HepG2 (cell line): ENCODE measurements around the gene CD2. TPM values are rescaled to one million over a fixed set of nuclear protein-coding genes. Genes with fewer than 3 reads are reported as not detected.

Experiments used
- ATAC-seq: fragments of 200-7000 bp; cut with Tn5 transposase; 3 replicates; pipeline ENCODE4 v1.9.1; 2020; ENCODE audit warnings: mild to moderate bottlenecking, moderate library complexity
- BruUV-seq: library from RNA; stranded (reverse); fragments of 400-500 nt; replicated peaks from 2 replicates; lab custom pipeline; 2021; lab: Mats Ljungman, UMichigan
- CTCF ChIA-PET: fragments of 300-600 bp; formaldehyde crosslinking; extraction: SDS; loops from one replicate; lab custom pipeline; 2021; ENCODE audit warnings: low total read pairs, inconsistent platforms, low intra/inter-chr PET ratio; lab: Yijun Ruan, JAX
- POLR2A ChIA-PET: fragments of 350-600 bp; sonication (Branson Sonifier 250); formaldehyde crosslinking; loops from one replicate; lab custom pipeline; 2020; ENCODE audit warnings: antibody characterized with exemption, inconsistent platforms; lab: Yijun Ruan, JAX
- DNase-seq: peaks from one replicate; pipeline ENCODE4 v3.0.0-alpha.2; 2015; ENCODE audit warnings: low spot score
- FAIRE-seq: peaks from 3 replicates; lab custom pipeline; 2011; peaks lifted over from hg19 to GRCh38; lab: Jason Lieb, UNC
- H2AFZ ChIP-seq: one replicate; pipeline ENCODE4 v1.6.1; 2011; ENCODE audit warnings: low read length, inconsistent platforms
- H3K27ac ChIP-seq: fragments of 300-600 bp; 3 replicates; pipeline ENCODE4 v1.8.0; 2011; ENCODE audit warnings: mixed run types, mild to moderate bottlenecking, mixed read lengths, low read length, inconsistent platforms; ENCODE audit not compliant: insufficient read depth; ENCODE audit errors: extremely low read length
- H3K27me3 ChIP-seq, 2 experiments: fragments of 200-600 bp in 1 of 2; 2 replicates in 1 of 2; 3 replicates in 1 of 2; pipeline versions ENCODE4 v1.6.0 to v1.8.0; 2011; ENCODE audit warnings: low read length in 2 of 2, mild to moderate bottlenecking in 2 of 2, moderate library complexity in 2 of 2, inconsistent platforms in 1 of 2; ENCODE audit not compliant: insufficient read depth in 2 of 2, control insufficient read depth in 1 of 2
- H3K36me3 ChIP-seq, 2 experiments: fragments of 200-600 bp in 1 of 2; replicated peaks in 1 of 2; 2 replicates in 1 of 2; 3 replicates in 1 of 2; pipeline versions ENCODE4 v1.5.1 to v1.8.0; 2011; ENCODE audit warnings: low read length in 2 of 2, inconsistent platforms in 1 of 2; ENCODE audit not compliant: insufficient read depth in 2 of 2, control insufficient read depth in 1 of 2
- H3K4me1 ChIP-seq: 2 replicates; pipeline ENCODE4 v1.5.1; 2012; ENCODE audit warnings: low read length, inconsistent platforms; ENCODE audit not compliant: insufficient read depth
- H3K4me2 ChIP-seq: 2 replicates; pipeline ENCODE4 v1.6.0; 2011; ENCODE audit warnings: low read depth, low read length, inconsistent platforms
- H3K4me3 ChIP-seq, 3 experiments: fragments of 200-600 bp in 1 of 3; sonication (generic), shearing (Covaris generic) in 1 of 3; replicated peaks in 1 of 3; 2 replicates each; pipeline ENCODE4 v1.5.1; 2011 to 2016; ENCODE audit warnings: low read length in 3 of 3, inconsistent platforms in 2 of 3, low read depth in 2 of 3, mild to moderate bottlenecking in 2 of 3, control low read depth in 1 of 3, mixed read lengths in 1 of 3; ENCODE audit not compliant: insufficient read depth in 1 of 3
- H3K79me2 ChIP-seq: one replicate; pipeline ENCODE4 v1.6.1; 2011; ENCODE audit warnings: low read length, inconsistent platforms; ENCODE audit not compliant: insufficient read depth
- H3K9ac ChIP-seq: 2 replicates; pipeline ENCODE4 v1.6.0; 2011; ENCODE audit warnings: mild to moderate bottlenecking, low read depth, low read length, inconsistent platforms; ENCODE audit not compliant: insufficient read depth
- H3K9me3 ChIP-seq: 2 replicates; pipeline ENCODE4 v1.5.1; 2012; ENCODE audit warnings: mild to moderate bottlenecking, low read length
- H4K20me1 ChIP-seq: 2 replicates; pipeline ENCODE4 v1.6.0; 2011; ENCODE audit warnings: inconsistent platforms, mild to moderate bottlenecking, low read length, moderate library complexity; ENCODE audit not compliant: insufficient read depth
- DMAP1 ChIP-seq: IDR thresholded peaks from 2 replicates; pipeline ENCODE4 v1.6.1; 2016
- GATA4 ChIP-seq: sonication (generic); IDR thresholded peaks from 2 replicates; pipeline ENCODE4 v1.6.1; 2016; ENCODE audit warnings: antibody characterized with exemption, low read depth, borderline replicate concordance
- IRF2 ChIP-seq: IDR thresholded peaks from 2 replicates; pipeline ENCODE4 v1.6.1; 2018; ENCODE audit warnings: missing genetic modification reagents, missing compliant biosample characterization
- JUN ChIP-seq: sonication (generic); formaldehyde crosslinking; IDR thresholded peaks from 2 replicates; pipeline ENCODE4 v1.4.0; 2020; ENCODE audit warnings: mild to moderate bottlenecking, missing genetic modification reagents
- JUND ChIP-seq: sonication (generic); formaldehyde crosslinking; IDR thresholded peaks from 2 replicates; pipeline ENCODE4 v1.8.0; 2022; ENCODE audit warnings: mild to moderate bottlenecking, missing genetic modification reagents
- MBD4 ChIP-seq: IDR thresholded peaks from 2 replicates; pipeline ENCODE4 v1.6.1; 2012; ENCODE audit warnings: low read length, inconsistent platforms, borderline replicate concordance
- MIER3 ChIP-seq: IDR thresholded peaks from 2 replicates; pipeline ENCODE4 v1.6.1; 2016; ENCODE audit warnings: missing compliant biosample characterization, borderline replicate concordance
- ZKSCAN1 ChIP-seq: fragments of 150-350 bp; IDR thresholded peaks from 2 replicates; pipeline ENCODE4 v1.6.1; 2014; ENCODE audit warnings: low read length
- ZNF572 ChIP-seq: sonication (generic); formaldehyde crosslinking; IDR thresholded peaks from 2 replicates; pipeline ENCODE4 v1.5.1; 2020; ENCODE audit warnings: mild to moderate bottlenecking, missing genetic modification reagents
- ZNF780A ChIP-seq: sonication (generic); formaldehyde crosslinking; IDR thresholded peaks from 2 replicates; pipeline ENCODE4 v1.8.0; 2022; ENCODE audit warnings: mild to moderate bottlenecking, missing genetic modification reagents, moderate library complexity
- ZSCAN21 ChIP-seq: sonication (generic); formaldehyde crosslinking; IDR thresholded peaks from 2 replicates; pipeline ENCODE4 v1.8.0; 2022; ENCODE audit warnings: mild to moderate bottlenecking, missing genetic modification reagents, moderate library complexity, borderline replicate concordance
- WGBS: methylation state at CpG from one replicate; pipeline ENCODE4 v1.1.6; 2017; ENCODE audit warnings: low lambda C conversion rate; 5-methylcytosine and 5-hydroxymethylcytosine counted together
- in situ Hi-C: cut with HindIII; loops from 2 replicates; pipeline ENCODE4 v1.10.0; 2017; ENCODE audit warnings: low pct_unique_long_range_greater_than_20kb; ENCODE audit not compliant: extremely low pct_ligation_motif_present
- intact Hi-C: fragments of 100-400 bp; cut with micrococcal nuclease; formaldehyde crosslinking; loops from one replicate; pipeline ENCODE4 v1.10.0; 2022; ENCODE audit not compliant: unreplicated experiment
- polyA plus RNA-seq, 8 experiments: library from polyadenylated mRNA; depleted of rRNA in 3 of 8; stranded (reverse) in 7 of 8; unstranded in 1 of 8; fragments of >200 nt; fragmentation: Illumina TruSeq in 4 of 8; extraction: Trizol in 4 of 8; gene quantifications; 2 replicates each; pipeline versions ENCODE4 v1.2.1 to v1.2.3, GENCODE V29; 2011 to 2016; ENCODE audit warnings: low read depth in 4 of 8, missing spikeins in 1 of 8, mixed read lengths in 1 of 8; ENCODE audit not compliant: insufficient read depth in 1 of 8
- total RNA-seq, 5 experiments: library from RNA; depleted of rRNA; stranded (reverse); fragments of >200 nt; fragmentation: Illumina TruSeq; extraction: Trizol; gene quantifications; 2 replicates each; pipeline ENCODE4 v1.2.3, GENCODE V29; 2016; ENCODE audit warnings: low read depth in 1 of 5
- TF ChIP-seq, protein P1 (sequence below): sonication (generic); formaldehyde crosslinking; IDR thresholded peaks from 2 replicates; pipeline ENCODE4 v1.5.1; 2020; ENCODE audit warnings: mild to moderate bottlenecking, missing genetic modification reagents, borderline replicate concordance
- TF ChIP-seq, protein P2 (sequence below): sonication (generic); formaldehyde crosslinking; IDR thresholded peaks from 2 replicates; pipeline ENCODE4 v1.4.0; 2020; ENCODE audit warnings: low read depth, missing genetic modification reagents
- TF ChIP-seq, protein P3 (sequence below), 2 experiments: sonication (generic) in 1 of 2; formaldehyde crosslinking in 1 of 2; IDR thresholded peaks; 2 replicates each; pipeline versions ENCODE4 v1.4.0 to v1.6.1; 2018 to 2020; ENCODE audit warnings: missing genetic modification reagents in 2 of 2, borderline replicate concordance in 1 of 2, low read depth in 1 of 2, mild to moderate bottlenecking in 1 of 2, missing biosample characterization in 1 of 2

Gene CD2
- total and polyA plus RNA-seq, 2 of the 13 experiments (the other 11 are each of a cell fraction or from before 2014, with no cell fraction given): not detected

DNA sequence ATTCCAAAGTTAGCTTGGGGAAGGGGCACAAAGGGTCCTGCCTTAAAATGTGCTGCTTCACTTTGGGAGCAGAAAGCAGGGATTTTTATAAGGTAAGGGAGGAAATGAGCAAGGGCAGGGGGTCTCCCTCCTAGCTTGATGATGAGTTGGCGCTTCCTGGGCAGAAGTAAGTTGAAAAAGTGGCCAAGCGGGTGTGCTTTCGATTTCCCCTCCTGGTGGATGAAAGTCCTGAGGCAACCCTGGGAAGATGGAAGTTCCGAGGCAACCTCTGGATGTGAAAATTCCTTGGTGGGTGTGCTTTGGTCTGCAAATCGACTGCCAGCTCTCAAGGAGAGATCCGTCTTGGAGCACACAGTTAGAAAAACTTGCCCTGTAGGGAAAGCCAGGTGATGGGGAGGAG, 41.7 kb upstream of the CD2 start:
- H3K79me2 ChIP-seq: no peaks in the 10 kb centered on the region
- TF ChIP-seq, protein P1, sequence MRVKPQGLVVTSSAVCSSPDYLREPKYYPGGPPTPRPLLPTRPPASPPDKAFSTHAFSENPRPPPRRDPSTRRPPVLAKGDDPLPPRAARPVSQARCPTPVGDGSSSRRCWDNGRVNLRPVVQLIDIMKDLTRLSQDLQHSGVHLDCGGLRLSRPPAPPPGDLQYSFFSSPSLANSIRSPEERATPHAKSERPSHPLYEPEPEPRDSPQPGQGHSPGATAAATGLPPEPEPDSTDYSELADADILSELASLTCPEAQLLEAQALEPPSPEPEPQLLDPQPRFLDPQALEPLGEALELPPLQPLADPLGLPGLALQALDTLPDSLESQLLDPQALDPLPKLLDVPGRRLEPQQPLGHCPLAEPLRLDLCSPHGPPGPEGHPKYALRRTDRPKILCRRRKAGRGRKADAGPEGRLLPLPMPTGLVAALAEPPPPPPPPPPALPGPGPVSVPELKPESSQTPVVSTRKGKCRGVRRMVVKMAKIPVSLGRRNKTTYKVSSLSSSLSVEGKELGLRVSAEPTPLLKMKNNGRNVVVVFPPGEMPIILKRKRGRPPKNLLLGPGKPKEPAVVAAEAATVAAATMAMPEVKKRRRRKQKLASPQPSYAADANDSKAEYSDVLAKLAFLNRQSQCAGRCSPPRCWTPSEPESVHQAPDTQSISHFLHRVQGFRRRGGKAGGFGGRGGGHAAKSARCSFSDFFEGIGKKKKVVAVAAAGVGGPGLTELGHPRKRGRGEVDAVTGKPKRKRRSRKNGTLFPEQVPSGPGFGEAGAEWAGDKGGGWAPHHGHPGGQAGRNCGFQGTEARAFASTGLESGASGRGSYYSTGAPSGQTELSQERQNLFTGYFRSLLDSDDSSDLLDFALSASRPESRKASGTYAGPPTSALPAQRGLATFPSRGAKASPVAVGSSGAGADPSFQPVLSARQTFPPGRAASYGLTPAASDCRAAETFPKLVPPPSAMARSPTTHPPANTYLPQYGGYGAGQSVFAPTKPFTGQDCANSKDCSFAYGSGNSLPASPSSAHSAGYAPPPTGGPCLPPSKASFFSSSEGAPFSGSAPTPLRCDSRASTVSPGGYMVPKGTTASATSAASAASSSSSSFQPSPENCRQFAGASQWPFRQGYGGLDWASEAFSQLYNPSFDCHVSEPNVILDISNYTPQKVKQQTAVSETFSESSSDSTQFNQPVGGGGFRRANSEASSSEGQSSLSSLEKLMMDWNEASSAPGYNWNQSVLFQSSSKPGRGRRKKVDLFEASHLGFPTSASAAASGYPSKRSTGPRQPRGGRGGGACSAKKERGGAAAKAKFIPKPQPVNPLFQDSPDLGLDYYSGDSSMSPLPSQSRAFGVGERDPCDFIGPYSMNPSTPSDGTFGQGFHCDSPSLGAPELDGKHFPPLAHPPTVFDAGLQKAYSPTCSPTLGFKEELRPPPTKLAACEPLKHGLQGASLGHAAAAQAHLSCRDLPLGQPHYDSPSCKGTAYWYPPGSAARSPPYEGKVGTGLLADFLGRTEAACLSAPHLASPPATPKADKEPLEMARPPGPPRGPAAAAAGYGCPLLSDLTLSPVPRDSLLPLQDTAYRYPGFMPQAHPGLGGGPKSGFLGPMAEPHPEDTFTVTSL (CRISPR knock-in tag): no peak
- TF ChIP-seq ZSCAN21 (CRISPR knock-in tag) (no peak), JUN (CRISPR knock-in tag) (no peak), IRF2 (CRISPR knock-in tag) (no peak), ZKSCAN1 (no peak), DMAP1 (no peak), MBD4 (no peak), MIER3 (CRISPR knock-in tag) (no peak), ZNF572 (CRISPR knock-in tag) (no peak), GATA4 (no peak), JUND (CRISPR knock-in tag) (no peak), ZNF780A (CRISPR knock-in tag) (no peak)
- TF ChIP-seq, protein P2, sequence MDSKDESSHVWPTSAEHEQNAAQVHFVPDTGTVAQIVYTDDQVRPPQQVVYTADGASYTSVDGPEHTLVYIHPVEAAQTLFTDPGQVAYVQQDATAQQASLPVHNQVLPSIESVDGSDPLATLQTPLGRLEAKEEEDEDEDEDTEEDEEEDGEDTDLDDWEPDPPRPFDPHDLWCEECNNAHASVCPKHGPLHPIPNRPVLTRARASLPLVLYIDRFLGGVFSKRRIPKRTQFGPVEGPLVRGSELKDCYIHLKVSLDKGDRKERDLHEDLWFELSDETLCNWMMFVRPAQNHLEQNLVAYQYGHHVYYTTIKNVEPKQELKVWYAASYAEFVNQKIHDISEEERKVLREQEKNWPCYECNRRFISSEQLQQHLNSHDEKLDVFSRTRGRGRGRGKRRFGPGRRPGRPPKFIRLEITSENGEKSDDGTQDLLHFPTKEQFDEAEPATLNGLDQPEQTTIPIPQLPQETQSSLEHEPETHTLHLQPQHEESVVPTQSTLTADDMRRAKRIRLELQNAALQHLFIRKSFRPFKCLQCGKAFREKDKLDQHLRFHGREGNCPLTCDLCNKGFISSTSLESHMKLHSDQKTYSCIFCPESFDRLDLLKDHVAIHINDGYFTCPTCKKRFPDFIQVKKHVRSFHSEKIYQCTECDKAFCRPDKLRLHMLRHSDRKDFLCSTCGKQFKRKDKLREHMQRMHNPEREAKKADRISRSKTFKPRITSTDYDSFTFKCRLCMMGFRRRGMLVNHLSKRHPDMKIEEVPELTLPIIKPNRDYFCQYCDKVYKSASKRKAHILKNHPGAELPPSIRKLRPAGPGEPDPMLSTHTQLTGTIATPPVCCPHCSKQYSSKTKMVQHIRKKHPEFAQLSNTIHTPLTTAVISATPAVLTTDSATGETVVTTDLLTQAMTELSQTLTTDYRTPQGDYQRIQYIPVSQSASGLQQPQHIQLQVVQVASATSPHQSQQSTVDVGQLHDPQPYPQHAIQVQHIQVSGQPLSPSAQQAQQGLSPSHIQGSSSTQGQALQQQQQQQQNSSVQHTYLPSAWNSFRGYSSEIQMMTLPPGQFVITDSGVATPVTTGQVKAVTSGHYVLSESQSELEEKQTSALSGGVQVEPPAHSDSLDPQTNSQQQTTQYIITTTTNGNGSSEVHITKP (CRISPR knock-in tag): no peak
- TF ChIP-seq, protein P3, sequence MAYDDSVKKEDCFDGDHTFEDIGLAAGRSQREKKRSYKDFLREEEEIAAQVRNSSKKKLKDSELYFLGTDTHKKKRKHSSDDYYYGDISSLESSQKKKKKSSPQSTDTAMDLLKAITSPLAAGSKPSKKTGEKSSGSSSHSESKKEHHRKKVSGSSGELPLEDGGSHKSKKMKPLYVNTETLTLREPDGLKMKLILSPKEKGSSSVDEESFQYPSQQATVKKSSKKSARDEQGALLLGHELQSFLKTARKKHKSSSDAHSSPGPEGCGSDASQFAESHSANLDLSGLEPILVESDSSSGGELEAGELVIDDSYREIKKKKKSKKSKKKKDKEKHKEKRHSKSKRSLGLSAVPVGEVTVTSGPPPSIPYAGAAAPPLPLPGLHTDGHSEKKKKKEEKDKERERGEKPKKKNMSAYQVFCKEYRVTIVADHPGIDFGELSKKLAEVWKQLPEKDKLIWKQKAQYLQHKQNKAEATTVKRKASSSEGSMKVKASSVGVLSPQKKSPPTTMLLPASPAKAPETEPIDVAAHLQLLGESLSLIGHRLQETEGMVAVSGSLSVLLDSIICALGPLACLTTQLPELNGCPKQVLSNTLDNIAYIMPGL (CRISPR knock-in tag; IDR thresholded peaks at IDR 0.05; ENCODE audit: borderline replicate concordance in 1 of 2, low read depth in 1 of 2): no peak

More for the DNA sequence above, 41.7 kb upstream of the CD2 start:
- BruUV-seq: no TSS peak
- WGBS: 35% methylated on average over 6 of the region's 6 CpGs
- ChIA-PET POLR2A (no interaction called here), CTCF (no interaction called here)
- Histone ChIP-seq H2AFZ (no peak overlapping the region), H3K9ac (no peak overlapping the region), H3K4me1 (no peaks in the 10 kb centered on the region), H3K36me3 (no peaks in the 10 kb centered on the region), H3K27me3 (no peaks in the 10 kb centered on the region), H3K4me2 (no peak overlapping the region), H3K27ac (no peak overlapping the region), H3K4me3 (no peak overlapping the region), H4K20me1 (no peaks in the 10 kb centered on the region), H3K9me3 (no peaks in the 10 kb centered on the region)
- FAIRE-seq (no peak), ATAC-seq (no peak), DNase-seq (no peak)
- in situ Hi-C loops: no loop called here
- intact Hi-C loops: no loop called here
